H1 (cell line): ENCODE data around the gene TTC6. TPM values are rescaled to one million over a fixed set of nuclear protein-coding genes. Genes with fewer than 3 reads are reported as not detected.

Experiments
- CTCF ChIA-PET: fragments of 300-600 bp; sonication (Branson Sonifier 250); formaldehyde crosslinking; loops from one replicate; lab custom pipeline; 2021; ENCODE audit not compliant: partially characterized antibody; lab: Charles Lee
- POLR2A ChIA-PET: fragments of 300-600 bp; sonication (Branson Sonifier 250); formaldehyde crosslinking; loops from one replicate; lab custom pipeline; 2021; ENCODE audit warnings: inconsistent platforms; ENCODE audit not compliant: partially characterized antibody; lab: Charles Lee
- DNase-seq, 2 experiments: peaks; one replicate each; pipeline versions ENCODE4 v3.0.0 to v3.0.0-alpha.2; 2010 to 2022; ENCODE audit warnings: low spot score in 2 of 2, low read depth in 1 of 2, mixed read lengths in 1 of 2
- FAIRE-seq: peaks from 2 replicates; lab custom pipeline; 2011; peaks lifted over from hg19 to GRCh38; lab: Jason Lieb, UNC
- H2AFZ ChIP-seq: 2 replicates; pipeline ENCODE4 v1.8.1; 2012; ENCODE audit warnings: low read length, inconsistent platforms
- H2AK5ac ChIP-seq: 2 replicates; pipeline ENCODE4 v1.6.1; 2013; ENCODE audit warnings: low read depth, low read length
- H2BK120ac ChIP-seq: replicated peaks from 2 replicates; pipeline ENCODE3; 2013; ENCODE audit warnings: low read depth, low read length, inconsistent platforms
- H2BK12ac ChIP-seq: 2 replicates; pipeline ENCODE4 v1.6.1; 2013; ENCODE audit warnings: low read depth, low read length
- H2BK15ac ChIP-seq: 2 replicates; pipeline ENCODE4 v1.6.1; 2013; ENCODE audit warnings: low read length
- H2BK20ac ChIP-seq: 2 replicates; pipeline ENCODE4 v1.6.1; 2013; ENCODE audit warnings: low read length
- H2BK5ac ChIP-seq: 2 replicates; pipeline ENCODE4 v1.6.1; 2013; ENCODE audit warnings: low read depth, low read length
- H3K14ac ChIP-seq: 2 replicates; pipeline ENCODE4 v1.6.1; 2013; ENCODE audit warnings: inconsistent platforms; ENCODE audit not compliant: insufficient read length
- H3K18ac ChIP-seq: 2 replicates; pipeline ENCODE4 v1.6.1; 2013; ENCODE audit warnings: low read length; ENCODE audit errors: extremely low read depth
- H3K23ac ChIP-seq: 2 replicates; pipeline ENCODE4 v1.6.1; 2013; ENCODE audit warnings: inconsistent platforms; ENCODE audit not compliant: insufficient read length
- H3K23me2 ChIP-seq: 2 replicates; pipeline ENCODE4 v1.6.1; 2013; ENCODE audit warnings: low read depth, low read length
- H3K27ac ChIP-seq: 2 replicates; pipeline ENCODE4 v1.6.1; 2011; ENCODE audit warnings: low read depth, low read length, inconsistent platforms
- H3K27me3 ChIP-seq, 4 experiments: replicated peaks in 1 of 4; 1 replicate in 1 of 4; 2 replicates in 3 of 4; pipeline versions ENCODE4 v1.6.1 to v1.8.1; 2011 to 2013; ENCODE audit warnings: low read length in 3 of 4, mild to moderate bottlenecking in 3 of 4, inconsistent platforms in 2 of 4, mixed read lengths in 2 of 4, moderate library complexity in 1 of 4; ENCODE audit not compliant: control insufficient read depth in 3 of 4, insufficient read depth in 3 of 4; ENCODE audit errors: extremely low read depth in 1 of 4
- H3K36me3 ChIP-seq, 4 experiments: 2 replicates each; pipeline versions ENCODE4 v1.6.1 to v1.8.1; 2011 to 2013; ENCODE audit warnings: mild to moderate bottlenecking in 4 of 4, low read length in 3 of 4, moderate library complexity in 2 of 4, control low read depth in 1 of 4, inconsistent platforms in 1 of 4; ENCODE audit not compliant: insufficient read depth in 4 of 4, control insufficient read depth in 2 of 4
- H3K4ac ChIP-seq: replicated peaks from 2 replicates; pipeline ENCODE3; 2013; ENCODE audit warnings: low read length, low read depth, mixed read lengths, inconsistent platforms; ENCODE audit not compliant: insufficient read length
- H3K4me1 ChIP-seq, 4 experiments: replicated peaks in 1 of 4; 1 replicate in 1 of 4; 2 replicates in 3 of 4; pipeline versions ENCODE4 v1.6.1 to v1.8.1; 2011 to 2013; ENCODE audit warnings: low read length in 3 of 4, inconsistent platforms in 2 of 4, mixed read lengths in 1 of 4; ENCODE audit not compliant: insufficient read depth in 4 of 4, control insufficient read depth in 3 of 4
- H3K4me2 ChIP-seq, 2 experiments: 2 replicates each; pipeline versions ENCODE4 v1.6.1 to v1.8.1; 2011 to 2013; ENCODE audit warnings: low read depth in 2 of 2, low read length in 2 of 2, control low read depth in 1 of 2, inconsistent platforms in 1 of 2, mild to moderate bottlenecking in 1 of 2; ENCODE audit not compliant: insufficient read depth in 1 of 2
- H3K4me3 ChIP-seq, 4 experiments: fragments of 200-600, 300-600 bp in 1 of 4; sonication (generic), shearing (Covaris generic), sonication (Bioruptor Twin) in 1 of 4; 2 replicates each; pipeline versions ENCODE4 v1.5.1 to v1.8.1; 2011 to 2016; ENCODE audit warnings: low read length in 4 of 4, low read depth in 3 of 4, control low read depth in 2 of 4, inconsistent platforms in 2 of 4, mild to moderate bottlenecking in 2 of 4, mixed read lengths in 1 of 4, moderate library complexity in 1 of 4; ENCODE audit not compliant: insufficient read depth in 2 of 4; ENCODE audit errors: extremely low read depth in 1 of 4
- H3K56ac ChIP-seq: replicated peaks from 2 replicates; pipeline ENCODE3; 2013; ENCODE audit warnings: low read depth, mild to moderate bottlenecking, mixed read lengths, low read length, inconsistent platforms; ENCODE audit not compliant: insufficient read length
- H3K79me1 ChIP-seq: 2 replicates; pipeline ENCODE4 v1.6.1; 2013; ENCODE audit warnings: low read depth, low read length, control low read depth
- H3K79me2 ChIP-seq, 2 experiments: 2 replicates each; pipeline versions ENCODE4 v1.6.1 to v1.8.1; 2012 to 2013; ENCODE audit warnings: low read length in 2 of 2, mild to moderate bottlenecking in 2 of 2, inconsistent platforms in 1 of 2; ENCODE audit not compliant: insufficient read depth in 2 of 2, control insufficient read depth in 1 of 2
- H3K9ac ChIP-seq, 4 experiments: replicated peaks in 1 of 4; 1 replicate in 1 of 4; 2 replicates in 3 of 4; pipeline versions ENCODE4 v1.6.1 to v1.8.1; 2011 to 2013; ENCODE audit warnings: low read depth in 3 of 4, low read length in 3 of 4, control low read depth in 2 of 4, mild to moderate bottlenecking in 2 of 4, moderate library complexity in 2 of 4, inconsistent platforms in 1 of 4; ENCODE audit errors: extremely low read depth in 1 of 4
- H3K9me3 ChIP-seq, 2 experiments: 2 replicates each; pipeline versions ENCODE4 v1.6.1 to v1.8.1; 2012 to 2013; ENCODE audit warnings: mild to moderate bottlenecking in 2 of 2, moderate library complexity in 2 of 2, control low read depth in 1 of 2, inconsistent platforms in 1 of 2, low read depth in 1 of 2, low read length in 1 of 2, mixed read lengths in 1 of 2; ENCODE audit not compliant: insufficient read depth in 2 of 2
- H4K20me1 ChIP-seq, 2 experiments: replicated peaks in 1 of 2; 2 replicates each; pipeline versions ENCODE3 to v1.8.1; 2011 to 2013; ENCODE audit warnings: inconsistent platforms in 2 of 2, low read length in 2 of 2, mild to moderate bottlenecking in 1 of 2; ENCODE audit not compliant: insufficient read depth in 2 of 2, control insufficient read depth in 1 of 2
- H4K5ac ChIP-seq: 2 replicates; pipeline ENCODE4 v1.6.1; 2013; ENCODE audit warnings: low read length, low read depth, mixed read lengths, inconsistent platforms; ENCODE audit not compliant: insufficient read length
- H4K8ac ChIP-seq: 2 replicates; pipeline ENCODE4 v1.8.0; 2013; ENCODE audit warnings: mild to moderate bottlenecking, moderate library complexity, low read length, inconsistent platforms; ENCODE audit not compliant: insufficient read depth; ENCODE audit errors: extremely low read depth
- H4K91ac ChIP-seq: replicated peaks from 2 replicates; pipeline ENCODE3; 2013; ENCODE audit warnings: low read length, mixed read lengths, inconsistent platforms; ENCODE audit not compliant: insufficient read length
- CBX8 ChIP-seq: fragments of 300-800, 300-1000 bp; sonication (generic); IDR thresholded peaks from 2 replicates; pipeline ENCODE4 v1.7.1; 2016; ENCODE audit warnings: low read depth, low read length, borderline replicate concordance
- EZH2 ChIP-seq: fragments of 200-600 bp; sonication (generic); IDR thresholded peaks from 2 replicates; pipeline ENCODE4 v1.7.1; 2012; ENCODE audit warnings: low read depth, mild to moderate bottlenecking, moderate library complexity, low read length, inconsistent platforms; ENCODE audit not compliant: severe bottlenecking
- HDAC6 ChIP-seq: IDR thresholded peaks from one replicate; pipeline ENCODE4 v1.7.1; 2012; ENCODE audit warnings: low read depth, mild to moderate bottlenecking, inconsistent platforms, low read length, moderate library complexity
- KDM4A ChIP-seq: IDR thresholded peaks from one replicate; pipeline ENCODE4 v1.7.1; 2012; ENCODE audit warnings: low read depth, mild to moderate bottlenecking, moderate library complexity, low read length, inconsistent platforms; ENCODE audit not compliant: severe bottlenecking
- PHF8 ChIP-seq: fragments of 200-600 bp; sonication (generic); conservative IDR thresholded peaks from 2 replicates; pipeline ENCODE4 v1.7.1; 2012; ENCODE audit warnings: low read depth, mild to moderate bottlenecking, inconsistent platforms, low read length, moderate library complexity
- RFX5 ChIP-seq: IDR thresholded peaks from 2 replicates; pipeline ENCODE4 v1.6.1; 2011; ENCODE audit warnings: low read depth, low read length, improper control_type of control experiment, borderline replicate concordance
- RNF2 ChIP-seq: fragments of 200-900, 300-1000 bp; sonication (generic); IDR thresholded peaks from 2 replicates; pipeline ENCODE4 v1.7.1; 2016; ENCODE audit warnings: borderline replicate concordance, low read depth, mild to moderate bottlenecking, antibody characterized with exemption, low read length; ENCODE audit not compliant: poor library complexity, severe bottlenecking; ENCODE audit errors: missing control alignments
- SIN3A ChIP-seq, 2 experiments: IDR thresholded peaks in 1 of 2; conservative IDR thresholded peaks in 1 of 2; 2 replicates each; pipeline ENCODE4 v1.6.1; 2011 to 2012; ENCODE audit warnings: low read length in 2 of 2, improper control_type of control experiment in 1 of 2, low read depth in 1 of 2, mild to moderate bottlenecking in 1 of 2
- SUZ12 ChIP-seq: fragments of 200-600 bp; sonication (generic); IDR thresholded peaks from 2 replicates; pipeline ENCODE4 v1.6.1; 2012; ENCODE audit warnings: mild to moderate bottlenecking, inconsistent platforms, low read length, moderate library complexity, mixed read lengths
- WGBS, 2 experiments: shearing (Covaris generic) in 1 of 2; methylation state at CpG; one replicate each; pipeline versions ENCODE4 v1.1.6 to v1.1.7; 2013 to 2015; ENCODE audit warnings: low lambda C conversion rate in 2 of 2, mixed read lengths in 2 of 2, inconsistent platforms in 1 of 2, low coverage in 1 of 2, missing lambda C conversion rate in 1 of 2; ENCODE audit not compliant: insufficient replicate concordance in 2 of 2, insufficient coverage in 1 of 2, insufficient read length in 1 of 2; ENCODE audit errors: extremely low coverage in 1 of 2, missing lambda C conversion rate in 1 of 2; 5-methylcytosine and 5-hydroxymethylcytosine counted together
- polyA plus RNA-seq, 7 experiments: library from polyadenylated mRNA; depleted of rRNA in 3 of 7; stranded (reverse) in 5 of 7; unstranded in 2 of 7; fragments of >200 nt in 5 of 7; fragments of 200-250 nt in 2 of 7; gene quantifications; 1 replicate in 5 of 7; 2 replicates in 1 of 7; 4 replicates in 1 of 7; pipeline versions ENCODE4 v1.2.1 to v1.2.3, GENCODE V29; 2011 to 2013; ENCODE audit warnings: missing spikeins in 2 of 7, mixed read lengths in 2 of 7
- total RNA-seq: library from RNA; stranded (reverse); fragmentation: NEBNext Ultra II Directional; extraction: Animal tissue kit (Norgen Biotek cat#: 25700); gene quantifications from 2 replicates; pipeline ENCODE4 v1.2.1, GENCODE V29; 2021

The TTC6 gene
- total and polyA plus RNA-seq, 2 of the 8 experiments (the other 6 are each of a cell fraction or from before 2014, with no cell fraction given) = 0.02 TPM; not detected in 1

DNA sequence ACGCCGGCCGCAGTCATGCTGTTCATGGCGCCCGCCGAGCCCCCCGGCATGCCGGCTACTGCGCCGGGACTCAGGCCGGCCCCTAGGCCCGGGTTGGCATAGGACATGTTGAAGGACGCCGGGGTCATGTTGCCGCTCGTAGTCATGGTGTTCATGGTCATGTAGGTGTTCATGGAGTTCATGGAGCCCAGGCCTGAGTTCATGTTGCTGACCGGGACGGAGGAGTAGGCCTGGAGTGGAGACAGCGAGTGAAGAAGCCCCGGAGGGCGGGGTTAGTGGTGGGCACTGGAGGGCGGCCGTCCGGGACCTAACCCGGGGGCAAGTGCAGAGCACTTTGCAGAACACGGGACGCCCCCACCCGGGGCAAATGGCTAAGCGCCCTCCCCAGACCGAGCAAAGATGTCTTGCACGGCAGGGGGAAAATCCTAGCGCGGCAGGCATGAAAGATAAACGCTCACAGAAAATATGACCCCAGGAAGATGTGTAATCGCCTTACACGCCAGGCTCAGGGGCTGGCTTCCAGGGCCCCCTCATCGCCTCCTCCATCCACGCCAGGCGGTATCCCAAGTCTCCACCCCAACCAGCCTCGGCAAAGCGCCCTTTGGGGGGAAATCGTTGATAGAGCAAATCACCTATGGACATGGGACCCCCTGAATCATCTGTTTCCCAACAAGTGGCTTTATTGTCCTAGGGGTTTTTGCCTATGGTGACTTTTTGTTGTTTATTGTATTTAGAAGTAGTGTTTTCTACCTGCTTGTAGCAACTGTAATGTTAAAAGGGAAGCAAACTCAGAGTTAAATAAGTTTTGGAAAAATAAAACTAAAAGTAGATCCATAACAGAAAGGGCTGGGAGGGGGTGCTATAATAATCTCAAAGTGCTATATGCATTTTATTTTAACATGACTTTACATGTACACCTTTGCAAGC, 2.7 kb upstream of the TTC6 start:
- Histone ChIP-seq H3K4me2 (peak overlapping the region; percentile 72 to 76), H3K9ac (no peak overlapping the region), H3K9me3 (no peaks in the 10 kb centered on the region), H2BK15ac (no peak overlapping the region), H2AK5ac (no peak overlapping the region), H3K79me2 (no peaks in the 10 kb centered on the region), H4K5ac (no peak overlapping the region), H2BK12ac (no peak overlapping the region), H3K36me3 (no peaks in the 10 kb centered on the region), H2BK5ac (no peak overlapping the region), H3K23ac (no peak overlapping the region), H3K56ac (no peak overlapping the region), H4K91ac (no peak overlapping the region), H3K79me1 (no peaks in the 10 kb centered on the region), H3K14ac (no peak overlapping the region), H3K27ac (no peak overlapping the region), H3K27me3 (peaks cover 66 to 99% (median 86%) of the 10 kb centered on the region in 4 experiments), H3K18ac (no peak overlapping the region), H4K20me1 (peaks cover 15 to 18% of the 10 kb centered on the region in 2 experiments), H3K4me1 (peaks cover 0 to 19% (median 4%) of the 10 kb centered on the region in 4 experiments; a peak in 6 of 7 replicates), H3K23me2 (peaks cover 5% of the 10 kb centered on the region; the same call in 1 of the 2 replicates), H2BK20ac (no peak overlapping the region), H4K8ac (peak overlapping the region; percentile 20; the same call in 1 of the 2 replicates), H2AFZ (no peak overlapping the region), H2BK120ac (no peak overlapping the region), H3K4ac (no peak overlapping the region), H3K4me3 (peak overlapping the region in 3 of 4 experiments; percentile 7 to 50 (median 12); a peak in 4 of 8 replicates)
- WGBS, 2 experiments = 12% methylated on average over 42 of the region's 42 CpGs; no CpG with 5 or more reads in 1 of the 2 experiments
- DNase-seq (peak in 1 of 2 experiments; percentile 68), FAIRE-seq (no peak)
- ChIA-PET POLR2A (no interaction called here), CTCF (interaction anchor here (0.7 to 1.9 kb wide), 21 partner anchors 7 to 943 kb away, joined by 3 to 14 read pairs (median 3); no protein-coding TSS in a partner anchor)
- TF ChIP-seq HDAC6 = no peak
- TF ChIP-seq SIN3A (conservative IDR thresholded peaks at IDR 0.05 in 1 of 2, IDR thresholded peaks at IDR 0.05 in 1 of 2; ENCODE audit: low read depth in 1 of 2, low read length in 2 of 2) = no peak
- peak; percentile 90 for TF ChIP-seq EZH2
- TF ChIP-seq CBX8 = 0 out of 2 replicates have a peak, but pooled peaks have one; percentile 19
- TF ChIP-seq PHF8 = no peak
- peak; percentile 65 for TF ChIP-seq KDM4A
- TF ChIP-seq SUZ12 = peak; percentile 90; the same call in 1 of the 2 replicates
- no peak for TF ChIP-seq RFX5
- TF ChIP-seq RNF2 = peak; percentile 82
